ENCODE results near the gene ANKRD13A. TPM values are rescaled to one million over a fixed set of nuclear protein-coding genes. Genes with fewer than 3 reads are reported as not detected.

Gene ANKRD13A
- 52.2 TPM for total RNA-seq

DNA sequence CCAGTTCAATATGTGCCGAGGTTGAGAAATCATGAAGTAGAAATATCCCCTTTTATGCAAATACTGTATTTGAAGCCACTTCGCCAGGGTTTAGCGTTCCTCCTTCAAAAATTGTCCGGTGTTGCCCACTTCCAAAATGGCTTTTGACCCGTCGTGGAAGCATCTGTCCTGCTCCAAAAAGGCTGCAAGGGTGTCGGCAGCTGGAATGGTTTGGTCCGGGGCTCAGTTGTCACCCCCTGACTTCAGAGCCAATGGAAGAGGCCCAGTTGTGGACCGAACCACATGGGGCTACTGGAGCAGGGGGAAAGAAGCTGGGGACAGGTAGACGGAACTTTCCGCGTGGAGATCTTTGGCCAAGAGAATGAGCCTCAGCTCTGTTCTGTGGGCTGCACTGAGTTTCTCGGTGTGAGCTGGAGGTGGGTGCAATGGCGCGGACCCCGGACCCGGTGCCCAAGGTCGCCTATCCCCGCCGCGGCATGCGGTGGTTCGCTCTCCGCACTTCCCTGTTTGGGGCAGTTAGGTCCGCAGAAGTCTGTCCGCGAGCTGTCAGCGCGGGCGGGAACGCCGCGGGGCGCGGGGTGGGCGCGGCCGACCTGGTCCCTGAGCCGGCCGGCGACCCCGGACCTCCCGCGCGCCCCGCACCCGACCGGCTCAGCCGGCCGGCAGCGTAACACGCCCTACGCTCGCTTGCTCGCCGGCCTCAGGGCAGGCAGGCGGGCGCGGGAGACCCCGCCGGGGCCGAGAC is at the start of gene ANKRD13A:
Gene ANKRD13A (plus strand): TSS at position 527 of the 745 bp plus-strand sequence. CDS start 259 bp downstream, outside the sequence.
- Histone ChIP-seq H3K9ac (ENCODE audit: low read depth in 1 of 3, low read length in 3 of 3) (peak within 1 kb of the TSS; percentile 81 to 98 (median 95)), H3K4me1 (ENCODE audit: control insufficient read depth in 3 of 3, insufficient read depth in 3 of 3, low read length in 3 of 3) (peaks cover 27 to 33% (median 29%) of the 10 kb centered on the region in 3 donors), H3K4me3 (ENCODE audit: low read length in 3 of 3) (peak within 1 kb of the TSS; percentile 90 to 91 (median 90)), H3K9me3 (ENCODE audit: control insufficient read depth in 3 of 3, low read length in 3 of 3) (no peaks in the 10 kb centered on the region), H3K27me3 (ENCODE audit: control insufficient read depth in 3 of 3, insufficient read depth in 3 of 3, low read length in 3 of 3) (no peaks in the 10 kb centered on the region), H3K36me3 (ENCODE audit: control insufficient read depth in 3 of 3, insufficient read depth in 3 of 3, low read length in 3 of 3) (peaks cover 0 to 6% (median 3%) of the 10 kb centered on the region in 3 donors), H3K27ac (ENCODE audit: low read depth, low read length) (peak within 1 kb of the TSS; percentile 86)

DNA sequence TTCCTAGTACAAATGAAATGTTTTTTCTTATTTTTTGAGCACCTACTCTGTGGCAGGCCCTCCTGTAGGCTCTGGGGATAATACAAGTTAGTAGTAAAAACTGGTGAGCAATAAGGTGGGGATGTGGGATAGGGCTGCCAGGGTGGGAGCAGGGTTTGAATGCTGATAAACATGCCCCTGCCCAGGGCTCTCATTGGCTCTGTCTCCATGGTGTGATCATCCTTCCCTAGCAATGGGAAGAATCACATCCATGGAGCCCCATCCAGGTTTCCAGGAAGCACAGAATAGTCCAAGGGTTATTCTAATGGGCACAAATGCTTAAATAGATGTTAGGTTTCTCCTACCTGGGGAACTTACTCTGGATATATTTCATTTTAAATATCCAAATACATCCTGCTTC is 48.6 kb upstream of the ANKRD13A start:
- H3K4me3 ChIP-seq (ENCODE audit: low read length in 3 of 3) = no peak overlapping the region
- no peaks in the 10 kb centered on the region for H3K9me3 ChIP-seq (ENCODE audit: control insufficient read depth in 3 of 3, low read length in 3 of 3)
- H3K4me1 ChIP-seq (ENCODE audit: control insufficient read depth in 3 of 3, insufficient read depth in 3 of 3, low read length in 3 of 3) = peaks cover 52 to 68% (median 67%) of the 10 kb centered on the region in 3 donors
- H3K36me3 ChIP-seq (ENCODE audit: control insufficient read depth in 3 of 3, insufficient read depth in 3 of 3, low read length in 3 of 3) = peaks cover 25 to 49% (median 41%) of the 10 kb centered on the region in 3 donors
- no peaks in the 10 kb centered on the region for H3K27me3 ChIP-seq (ENCODE audit: control insufficient read depth in 3 of 3, insufficient read depth in 3 of 3, low read length in 3 of 3)
- no peak overlapping the region for H3K27ac ChIP-seq (ENCODE audit: low read depth, low read length)
- H3K9ac ChIP-seq (ENCODE audit: low read depth in 1 of 3, low read length in 3 of 3) = peak overlapping the region in 2 of 3 donors; percentile 1 to 24

DNA sequence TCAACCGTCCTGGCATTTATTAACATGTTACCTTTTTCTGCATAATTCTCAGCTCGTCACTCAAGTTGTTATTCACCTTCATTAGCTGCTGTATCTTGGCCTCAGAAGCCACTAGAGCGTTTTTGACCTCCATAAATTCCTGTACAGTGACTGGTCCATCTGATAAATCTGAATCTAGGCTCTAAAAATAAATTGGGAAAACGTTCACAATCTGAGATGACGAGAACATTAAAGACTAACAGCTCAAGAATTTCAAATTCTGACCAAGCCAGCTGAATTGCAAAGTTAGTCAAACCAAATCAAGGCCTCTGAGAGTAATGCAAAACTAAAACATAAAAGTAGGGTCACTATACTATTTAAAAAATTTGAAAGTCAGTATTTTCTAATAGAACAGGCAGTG is 48.1 kb upstream of the ANKRD13A start:
- H3K4me1 ChIP-seq (ENCODE audit: control insufficient read depth in 3 of 3, insufficient read depth in 3 of 3, low read length in 3 of 3) = peaks cover 52 to 68% (median 67%) of the 10 kb centered on the region in 3 donors
- H3K9me3 ChIP-seq (ENCODE audit: control insufficient read depth in 3 of 3, low read length in 3 of 3) = no peaks in the 10 kb centered on the region
- H3K4me3 ChIP-seq (ENCODE audit: low read length in 3 of 3) = no peak overlapping the region
- H3K27ac ChIP-seq (ENCODE audit: low read depth, low read length) = peak overlapping the region; percentile 2
- H3K27me3 ChIP-seq (ENCODE audit: control insufficient read depth in 3 of 3, insufficient read depth in 3 of 3, low read length in 3 of 3) = no peaks in the 10 kb centered on the region
- peaks cover 27 to 49% (median 43%) of the 10 kb centered on the region in 3 donors for H3K36me3 ChIP-seq (ENCODE audit: control insufficient read depth in 3 of 3, insufficient read depth in 3 of 3, low read length in 3 of 3)
- peak overlapping the region in 2 of 3 donors; percentile 1 to 24 for H3K9ac ChIP-seq (ENCODE audit: low read depth in 1 of 3, low read length in 3 of 3)

DNA sequence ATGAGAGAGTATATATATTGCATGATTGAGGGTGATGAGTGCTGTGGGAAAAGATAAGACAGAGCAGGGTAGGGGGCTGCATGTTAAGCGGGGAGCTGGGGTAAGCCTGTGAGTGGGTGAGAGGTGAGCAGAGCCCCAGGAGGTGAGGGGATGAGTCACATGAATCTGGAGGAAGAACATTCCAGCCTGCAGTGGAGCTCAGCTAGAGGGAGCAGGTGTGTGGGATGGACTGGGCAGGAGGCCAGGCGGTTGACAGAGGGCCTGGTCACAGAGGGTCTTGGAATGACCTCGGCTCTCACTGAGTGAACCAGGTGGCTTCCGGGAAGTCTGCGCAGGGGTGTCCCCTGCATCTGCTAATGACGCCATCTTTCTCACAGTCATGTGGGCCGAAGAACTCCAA is 47.5 kb upstream of the ANKRD13A start:
- H3K4me3 ChIP-seq (ENCODE audit: low read length in 3 of 3) = no peak overlapping the region
- peaks cover 28 to 45% (median 40%) of the 10 kb centered on the region in 3 donors for H3K36me3 ChIP-seq (ENCODE audit: control insufficient read depth in 3 of 3, insufficient read depth in 3 of 3, low read length in 3 of 3)
- H3K9me3 ChIP-seq (ENCODE audit: control insufficient read depth in 3 of 3, low read length in 3 of 3) = no peaks in the 10 kb centered on the region
- no peaks in the 10 kb centered on the region for H3K27me3 ChIP-seq (ENCODE audit: control insufficient read depth in 3 of 3, insufficient read depth in 3 of 3, low read length in 3 of 3)
- peak overlapping the region; percentile 71 for H3K27ac ChIP-seq (ENCODE audit: low read depth, low read length)
- H3K9ac ChIP-seq (ENCODE audit: low read depth in 1 of 3, low read length in 3 of 3) = peak overlapping the region in 1 of 3 donors; percentile 63
- H3K4me1 ChIP-seq (ENCODE audit: control insufficient read depth in 3 of 3, insufficient read depth in 3 of 3, low read length in 3 of 3) = peaks cover 52 to 65% (median 63%) of the 10 kb centered on the region in 3 donors

DNA sequence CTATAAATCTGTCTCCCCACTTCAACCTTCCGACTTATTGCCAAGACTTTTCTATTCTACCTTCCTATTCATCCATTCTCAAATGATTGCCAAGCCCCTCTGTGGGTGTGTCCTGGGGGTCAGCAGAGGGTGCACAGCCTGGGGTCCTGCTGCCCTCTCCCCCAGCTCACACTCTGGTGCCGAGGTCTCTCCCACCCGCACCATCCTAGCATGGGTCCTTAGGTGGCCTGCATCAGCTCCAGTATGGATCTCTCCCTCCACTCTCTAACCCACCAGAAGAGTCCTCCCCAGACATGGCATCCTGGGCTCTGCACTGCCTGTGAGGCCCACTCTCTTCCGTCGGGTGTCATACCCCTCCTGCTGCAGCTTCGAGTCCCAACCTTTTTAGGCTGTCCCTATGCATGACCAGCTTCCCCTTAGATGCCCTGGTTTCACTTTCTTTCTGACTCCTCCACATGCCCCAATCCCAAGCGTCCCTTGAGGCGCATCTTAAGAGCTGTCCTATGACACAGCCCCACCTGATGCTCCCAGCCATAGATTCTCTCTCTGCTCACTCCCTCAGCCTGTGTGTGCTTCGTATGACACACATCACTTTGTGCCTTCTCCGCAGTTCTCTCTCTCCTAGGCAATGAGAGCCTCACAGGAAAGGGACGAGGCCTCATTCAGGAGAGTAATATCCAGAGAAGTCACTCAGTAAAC is 46.9 kb upstream of the ANKRD13A start:
- Histone ChIP-seq H3K4me3 (ENCODE audit: low read length in 3 of 3) (no peak overlapping the region), H3K36me3 (ENCODE audit: control insufficient read depth in 3 of 3, insufficient read depth in 3 of 3, low read length in 3 of 3) (peaks cover 24 to 43% (median 38%) of the 10 kb centered on the region in 3 donors), H3K27me3 (ENCODE audit: control insufficient read depth in 3 of 3, insufficient read depth in 3 of 3, low read length in 3 of 3) (no peaks in the 10 kb centered on the region), H3K4me1 (ENCODE audit: control insufficient read depth in 3 of 3, insufficient read depth in 3 of 3, low read length in 3 of 3) (peaks cover 48 to 60% (median 59%) of the 10 kb centered on the region in 3 donors), H3K9ac (ENCODE audit: low read depth in 1 of 3, low read length in 3 of 3) (peak overlapping the region in 2 of 3 donors; percentile 57 to 63), H3K27ac (ENCODE audit: low read depth, low read length) (peak overlapping the region; percentile 71), H3K9me3 (ENCODE audit: control insufficient read depth in 3 of 3, low read length in 3 of 3) (no peaks in the 10 kb centered on the region)

DNA sequence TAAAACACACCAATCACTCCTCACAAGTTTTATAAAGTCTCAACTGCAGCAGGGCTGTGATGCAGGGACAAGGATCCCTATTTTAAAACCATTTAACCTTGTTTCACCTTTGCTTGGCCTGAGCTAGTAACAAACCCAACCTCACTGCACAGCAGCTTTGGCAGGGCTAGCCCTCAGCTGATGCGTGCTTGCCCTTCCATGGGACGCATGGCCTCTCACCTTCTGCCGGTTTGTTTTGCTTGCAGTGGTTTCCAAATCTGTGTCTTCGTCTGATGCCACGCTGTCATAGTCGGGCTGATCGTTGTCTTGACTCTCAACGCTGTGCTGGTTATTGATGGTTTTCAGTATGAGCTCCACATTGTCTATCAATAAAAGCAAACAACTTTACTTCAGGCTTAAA is 46.4 kb upstream of the ANKRD13A start:
- peaks cover 24 to 40% (median 38%) of the 10 kb centered on the region in 3 donors for H3K36me3 ChIP-seq (ENCODE audit: control insufficient read depth in 3 of 3, insufficient read depth in 3 of 3, low read length in 3 of 3)
- peaks cover 43 to 56% (median 55%) of the 10 kb centered on the region in 3 donors for H3K4me1 ChIP-seq (ENCODE audit: control insufficient read depth in 3 of 3, insufficient read depth in 3 of 3, low read length in 3 of 3)
- no peaks in the 10 kb centered on the region for H3K27me3 ChIP-seq (ENCODE audit: control insufficient read depth in 3 of 3, insufficient read depth in 3 of 3, low read length in 3 of 3)
- peak overlapping the region; percentile 71 for H3K27ac ChIP-seq (ENCODE audit: low read depth, low read length)
- H3K4me3 ChIP-seq (ENCODE audit: low read length in 3 of 3) = no peak overlapping the region
- no peaks in the 10 kb centered on the region for H3K9me3 ChIP-seq (ENCODE audit: control insufficient read depth in 3 of 3, low read length in 3 of 3)
- H3K9ac ChIP-seq (ENCODE audit: low read depth in 1 of 3, low read length in 3 of 3) = peak overlapping the region in 2 of 3 donors; percentile 57 to 63

DNA sequence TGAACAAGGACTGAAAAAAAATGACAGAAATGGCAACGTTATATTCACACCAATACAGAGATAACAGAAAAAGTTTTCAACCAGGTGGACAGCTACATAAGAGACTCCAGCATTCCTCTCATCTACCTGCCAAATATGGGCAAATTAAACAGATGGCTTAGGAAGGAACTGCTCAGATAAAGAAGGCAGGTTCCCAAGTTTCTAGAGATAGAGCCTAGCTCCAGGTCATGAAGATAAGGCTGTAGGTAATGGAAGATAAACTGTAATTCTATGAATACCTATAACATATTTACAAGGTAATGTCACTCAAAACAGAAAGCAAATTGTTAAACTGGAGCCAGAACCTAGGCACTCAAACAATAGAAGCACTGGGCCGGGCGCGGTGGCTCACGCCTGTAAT is 45.6 kb upstream of the ANKRD13A start:
- no peaks in the 10 kb centered on the region for H3K9me3 ChIP-seq (ENCODE audit: control insufficient read depth in 3 of 3, low read length in 3 of 3)
- H3K27ac ChIP-seq (ENCODE audit: low read depth, low read length) = peak overlapping the region; percentile 71
- H3K36me3 ChIP-seq (ENCODE audit: control insufficient read depth in 3 of 3, insufficient read depth in 3 of 3, low read length in 3 of 3) = peaks cover 19 to 41% (median 36%) of the 10 kb centered on the region in 3 donors
- H3K4me3 ChIP-seq (ENCODE audit: low read length in 3 of 3) = no peak overlapping the region
- no peak overlapping the region for H3K9ac ChIP-seq (ENCODE audit: low read depth in 1 of 3, low read length in 3 of 3)
- peaks cover 36 to 49% (median 47%) of the 10 kb centered on the region in 3 donors for H3K4me1 ChIP-seq (ENCODE audit: control insufficient read depth in 3 of 3, insufficient read depth in 3 of 3, low read length in 3 of 3)
- no peaks in the 10 kb centered on the region for H3K27me3 ChIP-seq (ENCODE audit: control insufficient read depth in 3 of 3, insufficient read depth in 3 of 3, low read length in 3 of 3)

DNA sequence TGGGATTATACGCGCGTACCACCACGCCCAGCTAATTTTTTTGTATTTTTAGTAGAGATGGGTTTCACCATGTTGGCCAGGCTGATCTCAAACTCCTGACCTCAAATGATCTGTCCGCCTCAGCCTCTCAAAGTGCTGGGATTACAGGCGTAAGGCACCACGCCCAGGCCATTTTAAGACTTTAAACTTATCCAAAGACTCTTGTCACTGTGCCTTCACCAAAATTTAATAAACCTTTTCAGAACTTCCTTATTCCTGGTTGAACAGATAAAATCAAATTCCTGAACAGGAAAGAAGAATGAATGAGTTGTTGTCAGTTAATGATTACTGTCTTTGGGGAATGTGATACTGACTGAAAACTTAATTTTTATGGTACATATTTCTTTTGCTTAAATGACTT is 40.9 kb upstream of the ANKRD13A start:
- Histone ChIP-seq H3K4me3 (ENCODE audit: low read length in 3 of 3) (no peak overlapping the region), H3K27me3 (ENCODE audit: control insufficient read depth in 3 of 3, insufficient read depth in 3 of 3, low read length in 3 of 3) (no peaks in the 10 kb centered on the region), H3K9me3 (ENCODE audit: control insufficient read depth in 3 of 3, low read length in 3 of 3) (no peaks in the 10 kb centered on the region), H3K36me3 (ENCODE audit: control insufficient read depth in 3 of 3, insufficient read depth in 3 of 3, low read length in 3 of 3) (peaks cover 23 to 45% (median 45%) of the 10 kb centered on the region in 3 donors), H3K9ac (ENCODE audit: low read depth in 1 of 3, low read length in 3 of 3) (no peak overlapping the region), H3K27ac (ENCODE audit: low read depth, low read length) (no peak overlapping the region), H3K4me1 (ENCODE audit: control insufficient read depth in 3 of 3, insufficient read depth in 3 of 3, low read length in 3 of 3) (peaks cover 0 to 3% (median 3%) of the 10 kb centered on the region in 3 donors)

DNA sequence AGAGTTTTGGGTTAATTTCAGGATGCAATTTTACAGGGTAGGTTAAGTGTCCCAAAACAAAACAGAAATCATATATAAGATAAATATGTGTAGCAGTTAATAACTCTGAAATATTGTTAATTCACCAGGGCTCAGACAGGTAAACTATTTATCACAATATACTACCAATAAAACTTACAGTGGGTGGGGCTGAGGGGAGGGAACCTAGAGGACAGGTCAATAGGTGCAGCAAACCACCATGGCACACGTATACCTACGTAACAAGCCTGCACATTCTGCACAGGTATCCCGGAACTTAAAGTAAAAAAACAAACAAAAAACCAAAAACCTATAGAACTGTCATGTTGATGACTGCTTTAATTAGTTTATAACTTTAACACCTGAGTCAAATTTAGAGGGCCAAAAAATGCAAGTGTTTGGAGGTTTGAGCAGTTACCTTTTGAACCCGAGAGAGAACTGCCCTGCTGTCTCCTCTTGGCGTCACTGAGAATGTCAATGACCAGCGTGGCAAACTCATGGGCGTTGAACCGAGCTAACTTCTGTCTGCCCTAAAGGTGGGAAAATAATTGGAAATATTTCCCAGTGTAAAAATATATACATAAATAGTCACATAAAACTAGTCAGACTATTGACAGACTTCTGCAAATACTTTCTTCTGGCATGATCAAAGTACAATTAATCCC is 39.7 kb upstream of the ANKRD13A start:
- H3K27me3 ChIP-seq (ENCODE audit: control insufficient read depth in 3 of 3, insufficient read depth in 3 of 3, low read length in 3 of 3) = no peaks in the 10 kb centered on the region
- peaks cover 4 to 6% (median 5%) of the 10 kb centered on the region in 3 donors for H3K4me1 ChIP-seq (ENCODE audit: control insufficient read depth in 3 of 3, insufficient read depth in 3 of 3, low read length in 3 of 3)
- no peak overlapping the region for H3K9ac ChIP-seq (ENCODE audit: low read depth in 1 of 3, low read length in 3 of 3)
- H3K9me3 ChIP-seq (ENCODE audit: control insufficient read depth in 3 of 3, low read length in 3 of 3) = no peaks in the 10 kb centered on the region
- H3K27ac ChIP-seq (ENCODE audit: low read depth, low read length) = no peak overlapping the region
- H3K36me3 ChIP-seq (ENCODE audit: control insufficient read depth in 3 of 3, insufficient read depth in 3 of 3, low read length in 3 of 3) = peaks cover 23 to 46% (median 43%) of the 10 kb centered on the region in 3 donors
- no peak overlapping the region for H3K4me3 ChIP-seq (ENCODE audit: low read length in 3 of 3)

Measured in skeletal muscle tissue (tissue), 4 donors.